ENCODE data around the gene WDR37.

Gene WDR37

GRCh38 chr10:1163831-1164230 lies 107.6 kb downstream of the WDR37 start:
- no peak overlapping the region for H3K4me3 ChIP-seq (ENCODE audit: low read depth, low read length)
- DNase-seq (ENCODE audit: low read depth): no peak
- TF ChIP-seq CTCF (conservative IDR thresholded peaks at IDR 0.05; ENCODE audit: low read depth, low read length): no peak

GRCh38 chr10:1166101-1166827 lies 110.1 kb downstream of the WDR37 start:
- TF ChIP-seq CTCF (conservative IDR thresholded peaks at IDR 0.05; ENCODE audit: low read depth, low read length): no peak
- DNase-seq (ENCODE audit: low read depth): no peak
- H3K4me3 ChIP-seq (ENCODE audit: low read depth, low read length): no peak overlapping the region

- no peak overlapping the region for H3K4me3 ChIP-seq (ENCODE audit: low read depth, low read length)
- no peak for DNase-seq (ENCODE audit: low read depth)
- TF ChIP-seq CTCF (conservative IDR thresholded peaks at IDR 0.05; ENCODE audit: low read depth, low read length): no peak
Observed at GRCh38 chr10:1166828-1167275, 110.7 kb downstream of the WDR37 start.

GRCh38 chr10:1168763-1169162 lies 112.6 kb downstream of the WDR37 start:
- TF ChIP-seq CTCF (conservative IDR thresholded peaks at IDR 0.05; ENCODE audit: low read depth, low read length): no peak
- no peak overlapping the region for H3K4me3 ChIP-seq (ENCODE audit: low read depth, low read length)
- no peak for DNase-seq (ENCODE audit: low read depth)

- no peak for TF ChIP-seq CTCF (conservative IDR thresholded peaks at IDR 0.05; ENCODE audit: low read depth, low read length)
- DNase-seq (ENCODE audit: low read depth): no peak
- H3K4me3 ChIP-seq (ENCODE audit: low read depth, low read length): no peak overlapping the region
Observed at GRCh38 chr10:1169186-1169885, 113.2 kb downstream of the WDR37 start.

GRCh38 chr10:1169981-1170866 lies 114.0 kb downstream of the WDR37 start:
- no peak for DNase-seq (ENCODE audit: low read depth)
- TF ChIP-seq CTCF (conservative IDR thresholded peaks at IDR 0.05; ENCODE audit: low read depth, low read length): no peak

More at GRCh38 chr10:1169981-1170866, 114.0 kb downstream of the WDR37 start:
- no peak overlapping the region for H3K4me3 ChIP-seq (ENCODE audit: low read depth, low read length)
